Chondrocyte (in vitro differentiated cells): ENCODE data around the gene SV2C. TPM values are rescaled to one million over a fixed set of nuclear protein-coding genes. Genes with fewer than 3 reads are reported as not detected.
"Not testable (repeated sequence)": the region's sequence is repeated elsewhere in the genome, so short reads cannot be mapped to it uniquely, and the experiment has no call there.

Source experiments
- DNase-seq: peaks from one replicate; pipeline ENCODE4 v3.0.0; 2021; ENCODE audit warnings: mixed read lengths, low spot score
- H3K27ac Mint-ChIP-seq: one replicate; pipeline ENCODE4 v1.8.0; 2021; ENCODE audit warnings: mild to moderate bottlenecking, moderate library complexity, mixed read lengths; ENCODE audit not compliant: unreplicated experiment
- H3K27me3 Mint-ChIP-seq: 2 replicates; pipeline ENCODE4 v1.8.0; 2021; ENCODE audit warnings: low read depth, mixed read lengths
- H3K36me3 Mint-ChIP-seq: 2 replicates; pipeline ENCODE4 v1.8.0; 2021; ENCODE audit warnings: low read depth, mixed read lengths
- H3K4me1 Mint-ChIP-seq: 2 replicates; pipeline ENCODE4 v1.8.0; 2021; ENCODE audit warnings: low read depth, mild to moderate bottlenecking, mixed read lengths
- H3K4me3 Mint-ChIP-seq: one replicate; pipeline ENCODE4 v1.8.0; 2021; ENCODE audit warnings: mild to moderate bottlenecking, moderate library complexity, mixed read lengths; ENCODE audit not compliant: unreplicated experiment
- H3K9me3 Mint-ChIP-seq: 2 replicates; pipeline ENCODE4 v1.8.0; 2021; ENCODE audit warnings: low read depth, mixed read lengths
- CTCF ChIP-seq: fragments of 200-600 bp; sonication (generic); IDR thresholded peaks from 2 replicates; pipeline ENCODE4 v1.5.0; 2021; ENCODE audit warnings: antibody characterized with exemption, mild to moderate bottlenecking, moderate library complexity
- total RNA-seq: library from RNA; stranded (reverse); gene quantifications from 3 replicates; pipeline ENCODE4 v1.2.1, GENCODE V29; 2021

SV2C gene
- total RNA-seq, 1 donor from 2014 or later: 0.02 TPM

- H3K36me3 Mint-ChIP-seq: no peaks in the 10 kb centered on the region
- no peak for DNase-seq
- H3K27ac Mint-ChIP-seq: no peak overlapping the region
- H3K4me1 Mint-ChIP-seq: peaks cover 4% of the 10 kb centered on the region
- no peak for TF ChIP-seq CTCF
- H3K27me3 Mint-ChIP-seq: peaks cover 6% of the 10 kb centered on the region
- no peak overlapping the region for H3K4me3 Mint-ChIP-seq
- peaks cover 4% of the 10 kb centered on the region for H3K9me3 Mint-ChIP-seq
Observed at GRCh38 chr5:76234665-76235064, 151.5 kb downstream of the SV2C start.

GRCh38 chr5:76236684-76237083 is 153.5 kb downstream of the SV2C start:
- H3K27me3 Mint-ChIP-seq: peaks cover 10% of the 10 kb centered on the region

GRCh38 chr5:76240336-76240735 is 157.2 kb downstream of the SV2C start:
- DNase-seq: no peak
- H3K4me1 Mint-ChIP-seq: no peaks in the 10 kb centered on the region
- no peaks in the 10 kb centered on the region for H3K36me3 Mint-ChIP-seq
- H3K4me3 Mint-ChIP-seq: no peak overlapping the region
- TF ChIP-seq CTCF: no peak
- peaks cover 4% of the 10 kb centered on the region for H3K9me3 Mint-ChIP-seq
- peaks cover 10% of the 10 kb centered on the region for H3K27me3 Mint-ChIP-seq
- H3K27ac Mint-ChIP-seq: no peak overlapping the region

More at GRCh38 chr5:76236684-76237083, 153.5 kb downstream of the SV2C start:
- H3K9me3 Mint-ChIP-seq: peaks cover 4% of the 10 kb centered on the region
- no peak for DNase-seq
- no peak overlapping the region for H3K27ac Mint-ChIP-seq
- H3K4me1 Mint-ChIP-seq: no peaks in the 10 kb centered on the region
- H3K4me3 Mint-ChIP-seq: no peak overlapping the region
- no peak for TF ChIP-seq CTCF
- H3K36me3 Mint-ChIP-seq: no peaks in the 10 kb centered on the region

GRCh38 chr5:76242155-76242554 is 159.0 kb downstream of the SV2C start:
- not testable (repeated sequence) for H3K4me1 Mint-ChIP-seq, H3K9me3 Mint-ChIP-seq, H3K27me3 Mint-ChIP-seq, DNase-seq, H3K36me3 Mint-ChIP-seq, H3K27ac Mint-ChIP-seq, H3K4me3 Mint-ChIP-seq

- H3K9me3 Mint-ChIP-seq: no peaks in the 10 kb centered on the region
- no peaks in the 10 kb centered on the region for H3K36me3 Mint-ChIP-seq
- no peak for DNase-seq
Observed at GRCh38 chr5:76245590-76245989, 162.4 kb downstream of the SV2C start.

More at GRCh38 chr5:76245590-76245989, 162.4 kb downstream of the SV2C start:
- no peak overlapping the region for H3K27ac Mint-ChIP-seq
- no peak for TF ChIP-seq CTCF
- H3K4me3 Mint-ChIP-seq: no peak overlapping the region
- peaks cover 5% of the 10 kb centered on the region for H3K27me3 Mint-ChIP-seq
- no peaks in the 10 kb centered on the region for H3K4me1 Mint-ChIP-seq
